Embryonic facial prominence (tissue), 1 donor: ENCODE data around the gene TMEM250.

Source experiments
- DNase-seq: peaks from one replicate; pipeline ENCODE4 v3.0.0-alpha.2; 2016; ENCODE audit errors: extremely low spot score

The TMEM250 gene

GRCh38 chr9:136083558-136084062 lies 35.1 kb downstream of the TMEM250 start:
- no peak for DNase-seq

- DNase-seq = no peak
These were observed 35.9 kb downstream of the TMEM250 start for GRCh38 chr9:136082496-136083361.

GRCh38 chr9:136081826-136082495 lies 36.7 kb downstream of the TMEM250 start:
- DNase-seq = no peak

- no peak for DNase-seq
These were observed 37.4 kb downstream of the TMEM250 start for GRCh38 chr9:136081113-136081825.

- DNase-seq = no peak
These were observed 38.0 kb downstream of the TMEM250 start for GRCh38 chr9:136080716-136081112.

GRCh38 chr9:136079916-136080246 lies 38.8 kb downstream of the TMEM250 start:
- DNase-seq = no peak

GRCh38 chr9:136079211-136079915 lies 39.3 kb downstream of the TMEM250 start:
- no peak for DNase-seq

GRCh38 chr9:136078498-136079011 lies 40.1 kb downstream of the TMEM250 start:
- no peak for DNase-seq

GRCh38 chr9:136078024-136078423 lies 40.7 kb downstream of the TMEM250 start:
- DNase-seq = no peak

- DNase-seq = no peak
These were observed 41.2 kb downstream of the TMEM250 start for GRCh38 chr9:136077491-136077890.

GRCh38 chr9:136075881-136076678 lies 42.6 kb downstream of the TMEM250 start:
- DNase-seq = no peak

- DNase-seq = no peak
These were observed 43.4 kb downstream of the TMEM250 start for GRCh38 chr9:136075134-136075841.

- DNase-seq = no peak
These were observed 44.0 kb downstream of the TMEM250 start for GRCh38 chr9:136074706-136075105.
